Activated CD8-positive, alpha-beta memory T cell treated with anti-CD3 and anti-CD28 coated beads for 24 hours (primary cell): Measurements from ENCODE around the gene ATP11A.
"Not testable (repeated sequence)": the region's sequence is repeated elsewhere in the genome, so short reads cannot be mapped to it uniquely, and the experiment has no call there.

ENCODE experiments used
- DNase-seq: peaks from one replicate; pipeline ENCODE4 v3.0.0-alpha.2; 2020

The ATP11A gene

GRCh38 chr13:112884700-112885099 lies 194.9 kb downstream of the ATP11A start:
- not testable (repeated sequence) for DNase-seq

- no peak for DNase-seq
These were observed 195.5 kb downstream of the ATP11A start for GRCh38 chr13:112885242-112885781.

GRCh38 chr13:112885782-112886268 lies 196.0 kb downstream of the ATP11A start:
- no peak for DNase-seq

- DNase-seq: no peak
These were observed 197.3 kb downstream of the ATP11A start for GRCh38 chr13:112887151-112887550.

- DNase-seq: no peak
These were observed 197.7 kb downstream of the ATP11A start for GRCh38 chr13:112887557-112887991.

GRCh38 chr13:112888238-112889111 lies 198.6 kb downstream of the ATP11A start:
- no peak for DNase-seq

GRCh38 chr13:112889351-112890290 lies 199.8 kb downstream of the ATP11A start:
- no peak for DNase-seq

GRCh38 chr13:112890316-112891145 lies 200.7 kb downstream of the ATP11A start:
- no peak for DNase-seq

- DNase-seq: no peak
These were observed 201.9 kb downstream of the ATP11A start for GRCh38 chr13:112891477-112892401.

GRCh38 chr13:112892426-112893206 lies 202.8 kb downstream of the ATP11A start:
- no peak for DNase-seq

GRCh38 chr13:112893207-112893569 lies 203.3 kb downstream of the ATP11A start:
- DNase-seq: no peak

GRCh38 chr13:112893570-112894422 lies 204.0 kb downstream of the ATP11A start:
- DNase-seq: no peak

GRCh38 chr13:112894423-112894672 lies 204.5 kb downstream of the ATP11A start:
- DNase-seq: no peak

GRCh38 chr13:112894673-112895481 lies 205.0 kb downstream of the ATP11A start:
- no peak for DNase-seq

GRCh38 chr13:112895521-112896465 lies 206.0 kb downstream of the ATP11A start:
- no peak for DNase-seq

GRCh38 chr13:112896736-112897602 lies 207.1 kb downstream of the ATP11A start:
- DNase-seq: no peak

- no peak for DNase-seq
These were observed 207.7 kb downstream of the ATP11A start for GRCh38 chr13:112897603-112897955.
